HepG2 (cell line): Measurements from ENCODE around the gene WASHC2C.
"Not testable (repeated sequence)": the region's sequence is repeated elsewhere in the genome, so short reads cannot be mapped to it uniquely, and the experiment has no call there.

Source experiments
- ARID3A ChIP-seq: IDR thresholded peaks from 2 replicates; pipeline ENCODE4 v1.6.1; 2012; ENCODE audit warnings: low read depth, low read length, improper control_type of control experiment
- E2F1 ChIP-seq: sonication (generic); formaldehyde crosslinking; IDR thresholded peaks from 2 replicates; pipeline ENCODE4 v1.5.0; 2020; ENCODE audit warnings: missing genetic modification reagents
- POLR2A ChIP-seq, 2 experiments: IDR thresholded peaks; 2 replicates each; pipeline ENCODE4 v1.6.1; 2011; ENCODE audit warnings: low read depth in 2 of 2, low read length in 2 of 2, mild to moderate bottlenecking in 1 of 2, moderate library complexity in 1 of 2; ENCODE audit not compliant: insufficient read depth in 1 of 2
- ZBTB33 ChIP-seq: sonication (generic); formaldehyde crosslinking; IDR thresholded peaks from 2 replicates; pipeline ENCODE4 v1.4.0; 2020; ENCODE audit warnings: missing genetic modification reagents

GRCh38 chr10:45717642-45718041 is 9.4 kb upstream of the WASHC2C start:
- not testable (repeated sequence) for TF ChIP-seq POLR2A (IDR thresholded peaks at IDR 0.05; ENCODE audit: insufficient read depth in 1 of 2, low read depth in 2 of 2, low read length in 2 of 2); ZBTB33 (CRISPR knock-in tag); E2F1 (CRISPR knock-in tag); ARID3A
